ENCODE data around the gene RSRC1.

Gene RSRC1

GRCh38 chr3:158489181-158489580, 379.3 kb downstream of the RSRC1 start:
- TF ChIP-seq FOXM1 (IDR thresholded peaks at IDR 0.05; ENCODE audit: borderline replicate concordance, low read depth) (no peak), ZBTB7A (IDR thresholded peaks at IDR 0.05; ENCODE audit: low read depth) (no peak)

GRCh38 chr3:158491968-158492367, 382.1 kb downstream of the RSRC1 start:
- no peak for TF ChIP-seq EGR1 (IDR thresholded peaks at IDR 0.05)
- TF ChIP-seq NFIC (IDR thresholded peaks at IDR 0.05), result no peak
- TF ChIP-seq, protein P1, sequence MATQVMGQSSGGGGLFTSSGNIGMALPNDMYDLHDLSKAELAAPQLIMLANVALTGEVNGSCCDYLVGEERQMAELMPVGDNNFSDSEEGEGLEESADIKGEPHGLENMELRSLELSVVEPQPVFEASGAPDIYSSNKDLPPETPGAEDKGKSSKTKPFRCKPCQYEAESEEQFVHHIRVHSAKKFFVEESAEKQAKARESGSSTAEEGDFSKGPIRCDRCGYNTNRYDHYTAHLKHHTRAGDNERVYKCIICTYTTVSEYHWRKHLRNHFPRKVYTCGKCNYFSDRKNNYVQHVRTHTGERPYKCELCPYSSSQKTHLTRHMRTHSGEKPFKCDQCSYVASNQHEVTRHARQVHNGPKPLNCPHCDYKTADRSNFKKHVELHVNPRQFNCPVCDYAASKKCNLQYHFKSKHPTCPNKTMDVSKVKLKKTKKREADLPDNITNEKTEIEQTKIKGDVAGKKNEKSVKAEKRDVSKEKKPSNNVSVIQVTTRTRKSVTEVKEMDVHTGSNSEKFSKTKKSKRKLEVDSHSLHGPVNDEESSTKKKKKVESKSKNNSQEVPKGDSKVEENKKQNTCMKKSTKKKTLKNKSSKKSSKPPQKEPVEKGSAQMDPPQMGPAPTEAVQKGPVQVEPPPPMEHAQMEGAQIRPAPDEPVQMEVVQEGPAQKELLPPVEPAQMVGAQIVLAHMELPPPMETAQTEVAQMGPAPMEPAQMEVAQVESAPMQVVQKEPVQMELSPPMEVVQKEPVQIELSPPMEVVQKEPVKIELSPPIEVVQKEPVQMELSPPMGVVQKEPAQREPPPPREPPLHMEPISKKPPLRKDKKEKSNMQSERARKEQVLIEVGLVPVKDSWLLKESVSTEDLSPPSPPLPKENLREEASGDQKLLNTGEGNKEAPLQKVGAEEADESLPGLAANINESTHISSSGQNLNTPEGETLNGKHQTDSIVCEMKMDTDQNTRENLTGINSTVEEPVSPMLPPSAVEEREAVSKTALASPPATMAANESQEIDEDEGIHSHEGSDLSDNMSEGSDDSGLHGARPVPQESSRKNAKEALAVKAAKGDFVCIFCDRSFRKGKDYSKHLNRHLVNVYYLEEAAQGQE (IDR thresholded peaks at IDR 0.05; ENCODE audit: low read depth), result no peak
- no peak for TF ChIP-seq EP300 (IDR thresholded peaks at IDR 0.05; ENCODE audit: borderline replicate concordance)
- no peak for TF ChIP-seq CREB1 (IDR thresholded peaks at IDR 0.05; ENCODE audit: low read depth)
- TF ChIP-seq TAF1 (IDR thresholded peaks at IDR 0.05; ENCODE audit: low read depth), result no peak

DNA sequence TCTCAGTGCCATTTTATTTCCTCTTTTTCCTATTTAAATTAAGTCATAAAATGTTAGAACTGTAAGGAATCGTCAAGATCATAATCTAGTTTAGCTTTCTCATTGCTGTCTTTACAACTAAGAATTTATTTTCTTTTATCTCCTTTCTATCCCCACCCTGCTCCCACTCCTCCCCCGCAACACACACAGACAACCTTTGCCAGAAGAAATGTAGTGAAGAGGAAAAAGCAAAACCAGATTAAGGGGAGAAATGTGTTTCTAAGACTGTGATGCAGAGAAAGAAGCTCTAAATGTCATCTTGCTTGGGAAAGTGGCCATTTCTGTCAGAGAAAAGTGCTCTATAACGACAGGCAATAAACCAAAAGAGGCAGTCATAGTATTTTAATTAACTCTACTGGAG, 382.8 kb downstream of the RSRC1 start:
- TF ChIP-seq NFIC (IDR thresholded peaks at IDR 0.05) (no peak), EGR1 (IDR thresholded peaks at IDR 0.05) (no peak), CEBPB (IDR thresholded peaks at IDR 0.05) (no peak), YY1 (IDR thresholded peaks at IDR 0.05; ENCODE audit: low read depth) (no peak), USF1 (IDR thresholded peaks at IDR 0.05) (no peak), EP300 (IDR thresholded peaks at IDR 0.05; ENCODE audit: borderline replicate concordance) (no peak), CREB1 (IDR thresholded peaks at IDR 0.05; ENCODE audit: low read depth) (no peak), ZBTB7A (IDR thresholded peaks at IDR 0.05; ENCODE audit: low read depth) (no peak), TEAD4 (IDR thresholded peaks at IDR 0.05) (no peak), TAF1 (IDR thresholded peaks at IDR 0.05; ENCODE audit: low read depth) (no peak), TCF12 (IDR thresholded peaks at IDR 0.05; ENCODE audit: low read depth) (no peak), FOXM1 (IDR thresholded peaks at IDR 0.05; ENCODE audit: borderline replicate concordance, low read depth) (no peak), RAD21 (IDR thresholded peaks at IDR 0.05; ENCODE audit: low read depth) (no peak)
- TF ChIP-seq, protein P1 (IDR thresholded peaks at IDR 0.05; ENCODE audit: low read depth), result no peak
- TF ChIP-seq, protein P2, sequence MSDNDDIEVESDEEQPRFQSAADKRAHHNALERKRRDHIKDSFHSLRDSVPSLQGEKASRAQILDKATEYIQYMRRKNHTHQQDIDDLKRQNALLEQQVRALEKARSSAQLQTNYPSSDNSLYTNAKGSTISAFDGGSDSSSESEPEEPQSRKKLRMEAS (IDR thresholded peaks at IDR 0.05), result no peak

DNA sequence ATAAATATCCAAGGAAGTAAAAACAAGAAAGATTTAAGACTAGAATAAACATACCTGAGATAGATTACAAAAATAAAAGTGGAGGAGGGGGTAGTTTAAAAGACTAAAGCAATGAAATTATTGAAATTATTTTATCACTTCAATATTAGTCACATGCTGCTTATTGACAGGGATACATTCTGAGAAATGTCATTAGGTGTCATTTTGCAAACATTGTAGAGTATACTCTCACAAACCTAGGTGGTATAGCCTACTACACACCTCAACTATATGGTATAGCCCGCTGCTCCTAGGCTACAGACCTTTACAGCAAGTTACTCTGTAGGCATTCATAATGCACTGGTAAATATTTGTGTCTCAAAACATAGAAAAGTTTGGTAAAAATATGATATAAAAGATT, 384.0 kb downstream of the RSRC1 start:
- no peak for TF ChIP-seq TCF12 (IDR thresholded peaks at IDR 0.05; ENCODE audit: low read depth)
- TF ChIP-seq EP300 (IDR thresholded peaks at IDR 0.05; ENCODE audit: borderline replicate concordance), result no peak
- no peak for TF ChIP-seq EGR1 (IDR thresholded peaks at IDR 0.05)
- no peak for TF ChIP-seq RAD21 (IDR thresholded peaks at IDR 0.05; ENCODE audit: low read depth)
- no peak for TF ChIP-seq FOXM1 (IDR thresholded peaks at IDR 0.05; ENCODE audit: borderline replicate concordance, low read depth)
- TF ChIP-seq, protein P2 (IDR thresholded peaks at IDR 0.05), result no peak
- no peak for TF ChIP-seq ZBTB7A (IDR thresholded peaks at IDR 0.05; ENCODE audit: low read depth)
- TF ChIP-seq YY1 (IDR thresholded peaks at IDR 0.05; ENCODE audit: low read depth), result no peak
- TF ChIP-seq, protein P1 (IDR thresholded peaks at IDR 0.05; ENCODE audit: low read depth), result no peak
- TF ChIP-seq TEAD4 (IDR thresholded peaks at IDR 0.05), result no peak
- no peak for TF ChIP-seq CREB1 (IDR thresholded peaks at IDR 0.05; ENCODE audit: low read depth)
- no peak for TF ChIP-seq CEBPB (IDR thresholded peaks at IDR 0.05)
- TF ChIP-seq USF1 (IDR thresholded peaks at IDR 0.05), result no peak
- TF ChIP-seq NFIC (IDR thresholded peaks at IDR 0.05), result no peak
- TF ChIP-seq TAF1 (IDR thresholded peaks at IDR 0.05; ENCODE audit: low read depth), result no peak

DNA sequence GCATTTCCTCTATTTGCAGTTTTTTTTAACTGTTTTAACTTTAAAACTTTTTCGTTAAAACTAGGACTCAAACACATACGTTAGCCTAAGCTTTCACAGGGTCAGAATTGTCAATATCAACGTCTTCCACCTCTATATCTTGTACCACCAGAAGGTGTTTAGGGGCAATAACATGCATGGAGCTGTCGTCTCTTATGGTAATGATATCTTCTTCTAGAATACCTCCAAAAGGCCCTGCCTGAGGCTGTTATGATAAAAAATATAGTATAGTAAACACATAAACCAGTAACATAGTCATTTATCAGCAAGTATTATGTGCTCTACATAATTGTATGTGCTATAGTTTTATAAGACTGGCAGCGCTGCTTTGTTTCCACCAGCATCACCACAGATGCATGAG, 384.8 kb downstream of the RSRC1 start:
- TF ChIP-seq, protein P1 (IDR thresholded peaks at IDR 0.05; ENCODE audit: low read depth), result no peak
- TF ChIP-seq TCF12 (IDR thresholded peaks at IDR 0.05; ENCODE audit: low read depth) (no peak), FOXM1 (IDR thresholded peaks at IDR 0.05; ENCODE audit: borderline replicate concordance, low read depth) (no peak), RAD21 (IDR thresholded peaks at IDR 0.05; ENCODE audit: low read depth) (no peak), EGR1 (IDR thresholded peaks at IDR 0.05) (no peak), TEAD4 (IDR thresholded peaks at IDR 0.05) (no peak), NFIC (IDR thresholded peaks at IDR 0.05) (no peak), USF1 (IDR thresholded peaks at IDR 0.05) (no peak), CEBPB (IDR thresholded peaks at IDR 0.05) (no peak), ZBTB7A (IDR thresholded peaks at IDR 0.05; ENCODE audit: low read depth) (no peak)

Data from Ishikawa (cell line).